HepG2 (cell line): ENCODE data around the gene SNX11. TPM values are rescaled to one million over a fixed set of nuclear protein-coding genes. Genes with fewer than 3 reads are reported as not detected.

ENCODE experiments used
- BHLHE40 ChIP-seq: IDR thresholded peaks from 2 replicates; pipeline ENCODE4 v1.6.1; 2011; ENCODE audit warnings: low read length, improper control_type of control experiment
- ELF4 ChIP-seq: sonication (generic); formaldehyde crosslinking; IDR thresholded peaks from 2 replicates; pipeline ENCODE4 v1.5.0; 2020; ENCODE audit warnings: missing genetic modification reagents, mild to moderate bottlenecking, moderate library complexity, borderline replicate concordance
- HOXA9 ChIP-seq: sonication (generic); formaldehyde crosslinking; IDR thresholded peaks from 2 replicates; pipeline ENCODE4 v1.8.1; 2022; ENCODE audit warnings: missing genetic modification reagents, mild to moderate bottlenecking, moderate library complexity, borderline replicate concordance
- ONECUT2 ChIP-seq: sonication (generic); formaldehyde crosslinking; IDR thresholded peaks from 2 replicates; pipeline ENCODE4 v1.4.0; 2020; ENCODE audit warnings: missing genetic modification reagents
- PHF21A ChIP-seq: sonication (generic); formaldehyde crosslinking; IDR thresholded peaks from 2 replicates; pipeline ENCODE4 v1.5.0; 2020; ENCODE audit warnings: mild to moderate bottlenecking, missing genetic modification reagents
- RBAK ChIP-seq: sonication (generic); formaldehyde crosslinking; IDR thresholded peaks from 2 replicates; pipeline ENCODE4 v1.5.1; 2020; ENCODE audit warnings: mild to moderate bottlenecking, missing genetic modification reagents
- SSRP1 ChIP-seq: IDR thresholded peaks from 2 replicates; pipeline ENCODE4 v1.6.1; 2016; ENCODE audit warnings: control low read depth
- THAP11 ChIP-seq: IDR thresholded peaks from 2 replicates; pipeline ENCODE4 v1.6.1; 2016; ENCODE audit warnings: missing biosample characterization, missing genetic modification reagents
- ZBTB20 ChIP-seq: sonication (generic); formaldehyde crosslinking; IDR thresholded peaks from 2 replicates; pipeline ENCODE4 v1.8.1; 2023; ENCODE audit warnings: missing genetic modification reagents, low read depth, mild to moderate bottlenecking, borderline replicate concordance
- ZNF660 ChIP-seq: sonication (generic); formaldehyde crosslinking; IDR thresholded peaks from 2 replicates; pipeline ENCODE4 v1.5.1; 2020; ENCODE audit warnings: mild to moderate bottlenecking, low read depth, missing genetic modification reagents, borderline replicate concordance
- polyA plus RNA-seq, 8 experiments: library from polyadenylated mRNA; depleted of rRNA in 3 of 8; stranded (reverse) in 7 of 8; unstranded in 1 of 8; fragments of >200 nt; fragmentation: Illumina TruSeq in 4 of 8; extraction: Trizol in 4 of 8; gene quantifications; 2 replicates each; pipeline versions ENCODE4 v1.2.1 to v1.2.3, GENCODE V29; 2011 to 2016; ENCODE audit warnings: low read depth in 4 of 8, missing spikeins in 1 of 8, mixed read lengths in 1 of 8; ENCODE audit not compliant: insufficient read depth in 1 of 8
- total RNA-seq, 5 experiments: library from RNA; depleted of rRNA; stranded (reverse); fragments of >200 nt; fragmentation: Illumina TruSeq; extraction: Trizol; gene quantifications; 2 replicates each; pipeline ENCODE4 v1.2.3, GENCODE V29; 2016; ENCODE audit warnings: low read depth in 1 of 5
- TF ChIP-seq, protein P1 (sequence below): sonication (generic); formaldehyde crosslinking; IDR thresholded peaks from one replicate; pipeline ENCODE4 v1.5.1; 2020; ENCODE audit warnings: mild to moderate bottlenecking, missing genetic modification reagents; ENCODE audit errors: not compliant biosample characterization
- TF ChIP-seq, protein P2 (sequence below): sonication (generic); formaldehyde crosslinking; IDR thresholded peaks from 2 replicates; pipeline ENCODE4 v1.4.0; 2020; ENCODE audit warnings: missing genetic modification reagents

Gene SNX11
- total and polyA plus RNA-seq, 2 of the 13 experiments (the other 11 are each of a cell fraction or from before 2014, with no cell fraction given) = 12.9 to 14.0 TPM

DNA sequence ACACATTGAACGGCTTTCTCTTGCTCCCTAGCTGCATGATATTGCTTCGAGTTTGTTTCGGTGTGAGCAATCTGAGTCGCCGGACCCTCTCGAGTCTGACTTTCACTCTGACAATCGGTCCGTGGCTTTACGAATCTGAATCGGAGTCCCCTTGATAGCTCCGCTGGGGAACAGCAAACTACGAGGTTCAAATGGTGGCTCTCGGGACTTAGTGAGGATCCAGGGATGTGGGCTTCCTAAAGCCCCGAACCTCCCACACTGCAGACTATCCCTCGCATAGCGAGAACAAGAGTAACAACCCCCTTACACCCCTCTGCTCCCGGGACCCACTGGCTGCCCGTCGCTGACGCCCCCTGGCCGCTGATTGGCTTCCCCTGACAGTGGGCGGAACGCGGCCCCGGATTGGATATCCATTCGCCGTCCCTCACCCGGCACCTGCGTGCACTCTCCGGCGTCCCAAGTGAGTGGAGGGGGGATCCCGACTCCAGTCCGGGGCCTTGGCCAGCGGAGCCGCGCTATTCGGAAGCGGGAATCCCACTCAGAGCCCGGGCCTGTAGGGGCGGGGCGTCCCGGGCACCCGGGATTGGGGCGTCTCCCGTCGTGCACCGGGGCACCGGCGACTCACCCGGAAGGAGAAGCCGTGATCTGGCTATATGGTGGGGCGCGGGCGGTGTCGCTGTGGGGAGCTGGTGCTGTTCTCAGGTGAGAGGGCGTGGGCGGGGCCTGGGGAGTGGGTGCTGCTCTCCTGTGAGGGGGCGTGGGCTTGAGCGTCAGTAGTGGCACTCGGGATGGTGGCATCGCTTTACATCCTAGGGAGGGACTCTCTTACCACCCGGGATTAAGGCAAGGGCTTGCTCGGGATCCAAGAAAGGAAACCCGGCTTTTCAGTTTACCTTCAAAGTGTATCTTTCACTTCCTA, at the start of gene SNX11 (continued):
- TF ChIP-seq, protein P1, sequence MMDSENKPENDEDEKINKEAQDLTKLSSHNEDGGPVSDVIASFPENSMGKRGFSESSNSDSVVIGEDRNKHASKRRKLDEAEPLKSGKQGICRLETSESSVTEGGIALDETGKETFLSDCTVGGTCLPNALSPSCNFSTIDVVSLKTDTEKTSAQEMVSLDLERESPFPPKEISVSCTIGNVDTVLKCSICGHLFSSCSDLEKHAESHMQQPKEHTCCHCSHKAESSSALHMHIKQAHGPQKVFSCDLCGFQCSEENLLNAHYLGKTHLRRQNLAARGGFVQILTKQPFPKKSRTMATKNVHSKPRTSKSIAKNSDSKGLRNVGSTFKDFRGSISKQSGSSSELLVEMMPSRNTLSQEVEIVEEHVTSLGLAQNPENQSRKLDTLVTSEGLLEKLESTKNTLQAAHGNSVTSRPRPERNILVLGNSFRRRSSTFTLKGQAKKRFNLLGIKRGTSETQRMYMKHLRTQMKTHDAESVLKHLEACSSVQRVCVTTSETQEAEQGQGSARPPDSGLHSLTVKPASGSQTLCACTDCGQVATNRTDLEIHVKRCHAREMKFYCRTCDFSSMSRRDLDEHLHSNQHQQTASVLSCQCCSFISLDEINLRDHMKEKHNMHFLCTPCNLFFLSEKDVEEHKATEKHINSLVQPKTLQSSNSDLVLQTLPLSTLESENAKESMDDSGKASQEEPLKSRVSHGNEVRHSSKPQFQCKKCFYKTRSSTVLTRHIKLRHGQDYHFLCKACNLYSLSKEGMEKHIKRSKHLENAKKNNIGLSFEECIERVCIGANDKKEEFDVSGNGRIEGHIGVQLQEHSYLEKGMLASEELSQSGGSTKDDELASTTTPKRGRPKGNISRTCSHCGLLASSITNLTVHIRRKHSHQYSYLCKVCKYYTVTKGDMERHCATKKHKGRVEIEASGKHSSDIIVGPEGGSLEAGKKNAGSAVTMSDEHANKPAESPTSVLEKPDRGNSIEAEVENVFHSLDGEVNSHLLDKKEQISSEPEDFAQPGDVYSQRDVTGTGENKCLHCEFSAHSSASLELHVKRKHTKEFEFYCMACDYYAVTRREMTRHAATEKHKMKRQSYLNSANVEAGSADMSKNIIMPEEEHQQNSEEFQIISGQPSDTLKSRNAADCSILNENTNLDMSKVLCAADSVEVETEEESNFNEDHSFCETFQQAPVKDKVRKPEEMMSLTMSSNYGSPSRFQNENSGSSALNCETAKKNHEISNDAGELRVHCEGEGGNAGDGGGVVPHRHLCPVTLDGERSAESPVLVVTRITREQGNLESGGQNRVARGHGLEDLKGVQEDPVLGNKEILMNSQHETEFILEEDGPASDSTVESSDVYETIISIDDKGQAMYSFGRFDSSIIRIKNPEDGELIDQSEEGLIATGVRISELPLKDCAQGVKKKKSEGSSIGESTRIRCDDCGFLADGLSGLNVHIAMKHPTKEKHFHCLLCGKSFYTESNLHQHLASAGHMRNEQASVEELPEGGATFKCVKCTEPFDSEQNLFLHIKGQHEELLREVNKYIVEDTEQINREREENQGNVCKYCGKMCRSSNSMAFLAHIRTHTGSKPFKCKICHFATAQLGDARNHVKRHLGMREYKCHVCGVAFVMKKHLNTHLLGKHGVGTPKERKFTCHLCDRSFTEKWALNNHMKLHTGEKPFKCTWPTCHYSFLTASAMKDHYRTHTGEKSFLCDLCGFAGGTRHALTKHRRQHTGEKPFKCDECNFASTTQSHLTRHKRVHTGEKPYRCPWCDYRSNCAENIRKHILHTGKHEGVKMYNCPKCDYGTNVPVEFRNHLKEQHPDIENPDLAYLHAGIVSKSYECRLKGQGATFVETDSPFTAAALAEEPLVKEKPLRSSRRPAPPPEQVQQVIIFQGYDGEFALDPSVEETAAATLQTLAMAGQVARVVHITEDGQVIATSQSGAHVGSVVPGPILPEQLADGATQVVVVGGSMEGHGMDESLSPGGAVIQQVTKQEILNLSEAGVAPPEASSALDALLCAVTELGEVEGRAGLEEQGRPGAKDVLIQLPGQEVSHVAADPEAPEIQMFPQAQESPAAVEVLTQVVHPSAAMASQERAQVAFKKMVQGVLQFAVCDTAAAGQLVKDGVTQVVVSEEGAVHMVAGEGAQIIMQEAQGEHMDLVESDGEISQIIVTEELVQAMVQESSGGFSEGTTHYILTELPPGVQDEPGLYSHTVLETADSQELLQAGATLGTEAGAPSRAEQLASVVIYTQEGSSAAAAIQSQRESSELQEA (CRISPR knock-in tag) = peak; percentile 33
- TF ChIP-seq, protein P2, sequence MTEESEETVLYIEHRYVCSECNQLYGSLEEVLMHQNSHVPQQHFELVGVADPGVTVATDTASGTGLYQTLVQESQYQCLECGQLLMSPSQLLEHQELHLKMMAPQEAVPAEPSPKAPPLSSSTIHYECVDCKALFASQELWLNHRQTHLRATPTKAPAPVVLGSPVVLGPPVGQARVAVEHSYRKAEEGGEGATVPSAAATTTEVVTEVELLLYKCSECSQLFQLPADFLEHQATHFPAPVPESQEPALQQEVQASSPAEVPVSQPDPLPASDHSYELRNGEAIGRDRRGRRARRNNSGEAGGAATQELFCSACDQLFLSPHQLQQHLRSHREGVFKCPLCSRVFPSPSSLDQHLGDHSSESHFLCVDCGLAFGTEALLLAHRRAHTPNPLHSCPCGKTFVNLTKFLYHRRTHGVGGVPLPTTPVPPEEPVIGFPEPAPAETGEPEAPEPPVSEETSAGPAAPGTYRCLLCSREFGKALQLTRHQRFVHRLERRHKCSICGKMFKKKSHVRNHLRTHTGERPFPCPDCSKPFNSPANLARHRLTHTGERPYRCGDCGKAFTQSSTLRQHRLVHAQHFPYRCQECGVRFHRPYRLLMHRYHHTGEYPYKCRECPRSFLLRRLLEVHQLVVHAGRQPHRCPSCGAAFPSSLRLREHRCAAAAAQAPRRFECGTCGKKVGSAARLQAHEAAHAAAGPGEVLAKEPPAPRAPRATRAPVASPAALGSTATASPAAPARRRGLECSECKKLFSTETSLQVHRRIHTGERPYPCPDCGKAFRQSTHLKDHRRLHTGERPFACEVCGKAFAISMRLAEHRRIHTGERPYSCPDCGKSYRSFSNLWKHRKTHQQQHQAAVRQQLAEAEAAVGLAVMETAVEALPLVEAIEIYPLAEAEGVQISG (CRISPR knock-in tag) = peak; percentile 89
- TF ChIP-seq ZNF660 (CRISPR knock-in tag) = 0 out of 2 replicates have a peak, but pooled peaks have one; percentile 72
- peak; percentile 94 for TF ChIP-seq THAP11 (CRISPR knock-in tag)
- TF ChIP-seq RBAK (CRISPR knock-in tag) = 0 out of 2 replicates have a peak, but pooled peaks have one; percentile 57
- TF ChIP-seq BHLHE40 = peak; percentile 38; the same call in 1 of the 2 replicates
- peak; percentile 47; the same call in 1 of the 2 replicates for TF ChIP-seq SSRP1 (CRISPR knock-in tag)
- peak; percentile 78; the same call in 1 of the 2 replicates for TF ChIP-seq ZBTB20 (CRISPR knock-in tag)
- no peak for TF ChIP-seq HOXA9
- peak; percentile 99 for TF ChIP-seq PHF21A (CRISPR knock-in tag)
- TF ChIP-seq ELF4 = peak; percentile 97
- no peak for TF ChIP-seq ONECUT2
